Endothelial cell of hepatic sinusoid (primary cell): ENCODE data around the gene IRX3.
"Not testable (repeated sequence)": the region's sequence is repeated elsewhere in the genome, so short reads cannot be mapped to it uniquely, and the experiment has no call there.

Experiments used
- in situ Hi-C: cut with HindIII; loops from 2 replicates; pipeline ENCODE4 v1.10.0; 2017; ENCODE audit warnings: low sequenced_read_pairs

IRX3 gene

GRCh38 chr16:54281535-54282201, 4.9 kb downstream of the IRX3 start:
- in situ Hi-C loops, result loop anchor here (5.0 to 10.0 kb wide), 3 partner anchors 507 to 734 kb away; partner anchors contain the start of gene IRX5

- in situ Hi-C loops, result loop anchor here (5.0 to 10.0 kb wide), 3 partner anchors 506 to 733 kb away; partner anchors contain the start of gene IRX5
These were observed 5.8 kb downstream of the IRX3 start for GRCh38 chr16:54280751-54281150.

DNA sequence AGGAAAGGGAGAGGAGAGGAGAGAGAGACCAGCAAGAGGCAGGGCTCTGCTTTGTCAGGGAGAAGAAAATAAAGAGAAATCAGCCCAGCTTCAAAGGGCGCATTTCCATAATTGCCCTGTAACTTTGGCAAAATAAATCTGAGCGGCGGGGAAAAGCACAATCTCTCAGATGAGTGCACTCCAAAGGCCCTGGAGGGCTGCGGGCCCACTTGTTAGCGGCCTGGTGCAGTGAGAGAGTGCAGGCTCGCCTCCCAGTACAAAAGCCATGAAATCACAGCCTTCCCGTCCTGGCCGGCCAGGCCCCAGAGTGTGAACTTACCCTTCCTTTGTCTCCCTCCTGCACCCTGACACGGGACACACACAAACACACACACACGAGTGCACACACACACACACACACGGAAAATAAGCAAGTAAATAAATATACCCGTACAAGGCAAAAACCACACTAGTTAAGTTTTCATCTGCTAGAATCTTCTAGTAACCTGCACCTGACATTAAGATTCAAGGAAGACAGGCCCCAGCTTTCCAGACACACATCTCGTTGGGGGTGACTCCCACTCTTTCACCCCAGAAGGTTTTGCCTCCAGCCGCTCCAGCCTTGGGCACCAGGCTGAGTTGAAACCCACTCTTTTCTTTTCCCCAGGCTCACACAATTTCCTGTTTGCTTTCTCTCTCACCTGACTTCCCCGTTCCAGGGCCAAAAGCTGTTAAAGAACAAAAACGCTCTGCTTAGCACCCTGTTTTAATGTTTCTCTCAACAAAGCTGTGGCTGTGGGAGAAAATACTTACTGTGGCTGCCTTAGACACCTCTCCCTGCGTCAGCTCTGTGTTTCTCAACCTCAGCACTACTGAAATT, 8.5 kb downstream of the IRX3 start:
- in situ Hi-C loops, result no loop called here

- in situ Hi-C loops, result no loop called here
These were observed 10.6 kb downstream of the IRX3 start for GRCh38 chr16:54275956-54276355.

- in situ Hi-C loops, result no loop called here
These were observed 13.0 kb downstream of the IRX3 start for GRCh38 chr16:54273566-54273965.

DNA sequence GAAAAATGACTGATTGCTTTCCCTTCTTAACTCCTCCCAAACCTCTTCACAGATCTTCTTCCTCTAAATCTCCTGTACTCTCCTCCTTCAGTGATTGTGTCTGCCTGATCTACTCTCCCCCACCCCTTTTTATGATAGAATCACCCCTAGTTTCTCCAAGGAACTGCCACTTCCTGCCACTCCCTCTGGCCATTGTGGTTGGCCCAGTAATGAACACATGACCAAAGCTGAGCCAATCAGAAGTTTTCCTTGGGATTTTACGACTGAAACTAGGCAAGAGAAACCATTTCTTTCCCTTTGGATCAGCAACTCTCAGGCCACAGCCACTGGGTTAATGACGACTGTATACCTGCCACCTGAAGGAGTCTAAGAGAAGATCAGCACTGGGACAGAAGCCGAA, 15.9 kb downstream of the IRX3 start:
- in situ Hi-C loops, result no loop called here

- in situ Hi-C loops, result no loop called here
These were observed 17.1 kb downstream of the IRX3 start for GRCh38 chr16:54269461-54269860.

DNA sequence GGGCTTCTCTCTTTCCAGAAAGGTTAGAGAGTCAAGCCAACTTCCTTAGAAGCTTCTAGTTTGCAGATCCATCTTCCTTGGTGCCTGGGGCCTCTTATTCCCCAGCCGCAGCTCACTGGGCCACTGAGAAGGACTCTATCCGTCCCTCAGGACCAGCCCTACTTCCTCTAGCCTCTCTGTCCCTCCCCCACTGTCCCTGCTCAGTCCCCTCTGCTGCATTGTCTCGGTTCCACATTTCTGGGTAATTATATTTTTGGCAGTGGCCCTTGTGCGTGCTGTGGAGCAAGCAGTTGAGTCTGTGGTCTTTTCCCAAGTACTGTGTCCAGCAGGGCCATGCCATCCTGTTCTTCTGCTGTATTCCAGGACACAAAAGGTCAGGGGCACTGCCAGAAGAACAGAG, 17.8 kb downstream of the IRX3 start:
- in situ Hi-C loops, result no loop called here

DNA sequence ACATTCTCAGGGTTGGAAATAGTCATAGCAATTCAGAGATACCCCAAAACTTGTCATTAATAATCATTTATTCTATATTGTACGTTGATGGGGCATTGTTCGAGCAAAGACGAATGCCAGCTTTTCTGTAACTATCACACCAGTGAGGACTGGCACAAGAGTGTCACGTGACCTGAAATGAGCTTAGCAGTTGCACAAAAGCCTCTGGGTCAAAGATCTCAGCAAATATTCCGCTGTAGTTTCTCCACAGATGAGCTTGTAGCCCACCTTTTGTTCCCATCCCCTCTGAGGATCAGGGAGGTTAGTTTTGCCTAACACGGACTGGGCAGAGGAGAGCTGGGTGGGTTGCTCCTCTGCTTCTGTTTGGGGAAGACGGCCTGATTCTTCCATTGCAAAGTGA, 18.2 kb downstream of the IRX3 start:
- in situ Hi-C loops, result no loop called here

DNA sequence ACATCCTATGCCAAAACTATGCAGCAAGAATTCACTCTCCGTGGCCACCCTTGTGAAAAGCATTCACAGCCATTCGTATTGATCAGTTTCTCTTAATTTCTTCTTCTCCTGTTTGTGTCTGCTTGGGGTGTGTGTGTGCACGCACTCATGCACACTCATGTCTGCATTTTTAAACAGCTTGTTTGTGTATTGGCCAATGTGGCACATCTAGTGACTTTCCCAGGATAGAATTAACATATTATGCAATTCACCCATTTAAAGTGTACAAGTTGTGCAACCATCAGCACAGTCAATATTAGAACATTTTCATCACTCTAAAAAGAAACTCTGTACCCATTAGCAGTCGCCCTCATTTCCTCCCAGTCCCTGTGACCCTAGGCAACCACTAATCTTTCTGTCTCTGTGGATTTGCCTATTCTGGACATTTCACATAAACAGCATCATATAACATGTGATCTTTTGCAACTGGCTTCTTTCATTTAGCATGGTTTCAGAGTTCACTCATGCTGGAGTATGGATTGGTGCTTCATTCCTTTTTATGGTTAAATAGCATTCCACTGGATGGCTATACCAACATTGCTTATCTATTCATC, 20.1 kb downstream of the IRX3 start:
- in situ Hi-C loops, result no loop called here

- in situ Hi-C loops, result no loop called here
These were observed 20.9 kb downstream of the IRX3 start for GRCh38 chr16:54265575-54266107.

- in situ Hi-C loops, result no loop called here
These were observed 33.5 kb downstream of the IRX3 start for GRCh38 chr16:54253118-54253517.

- in situ Hi-C loops, result no loop called here
These were observed 37.5 kb downstream of the IRX3 start for GRCh38 chr16:54248863-54249710.

DNA sequence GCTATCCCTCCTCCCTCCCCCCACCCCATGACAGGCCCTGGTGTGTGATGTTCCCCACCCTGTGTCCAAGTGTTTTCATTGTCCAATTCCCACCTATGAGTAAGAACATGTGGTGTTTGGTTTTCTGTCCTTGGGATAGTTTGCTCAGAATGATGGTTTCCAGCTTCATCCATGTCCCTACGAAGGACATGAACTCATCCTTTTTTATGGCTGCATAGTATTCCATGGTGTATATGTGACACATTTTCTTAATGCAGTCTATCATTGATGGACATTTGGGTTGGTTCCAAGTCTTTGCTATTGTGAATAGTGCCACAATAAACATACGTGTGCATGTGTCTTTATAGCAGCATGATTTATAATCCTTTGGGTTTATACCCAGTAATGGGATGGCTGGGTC, 38.9 kb downstream of the IRX3 start:
- in situ Hi-C loops, result not testable (repeated sequence)

GRCh38 chr16:54246454-54246821, 40.1 kb downstream of the IRX3 start:
- in situ Hi-C loops, result no loop called here

GRCh38 chr16:54245788-54246453, 40.7 kb downstream of the IRX3 start:
- in situ Hi-C loops, result no loop called here

DNA sequence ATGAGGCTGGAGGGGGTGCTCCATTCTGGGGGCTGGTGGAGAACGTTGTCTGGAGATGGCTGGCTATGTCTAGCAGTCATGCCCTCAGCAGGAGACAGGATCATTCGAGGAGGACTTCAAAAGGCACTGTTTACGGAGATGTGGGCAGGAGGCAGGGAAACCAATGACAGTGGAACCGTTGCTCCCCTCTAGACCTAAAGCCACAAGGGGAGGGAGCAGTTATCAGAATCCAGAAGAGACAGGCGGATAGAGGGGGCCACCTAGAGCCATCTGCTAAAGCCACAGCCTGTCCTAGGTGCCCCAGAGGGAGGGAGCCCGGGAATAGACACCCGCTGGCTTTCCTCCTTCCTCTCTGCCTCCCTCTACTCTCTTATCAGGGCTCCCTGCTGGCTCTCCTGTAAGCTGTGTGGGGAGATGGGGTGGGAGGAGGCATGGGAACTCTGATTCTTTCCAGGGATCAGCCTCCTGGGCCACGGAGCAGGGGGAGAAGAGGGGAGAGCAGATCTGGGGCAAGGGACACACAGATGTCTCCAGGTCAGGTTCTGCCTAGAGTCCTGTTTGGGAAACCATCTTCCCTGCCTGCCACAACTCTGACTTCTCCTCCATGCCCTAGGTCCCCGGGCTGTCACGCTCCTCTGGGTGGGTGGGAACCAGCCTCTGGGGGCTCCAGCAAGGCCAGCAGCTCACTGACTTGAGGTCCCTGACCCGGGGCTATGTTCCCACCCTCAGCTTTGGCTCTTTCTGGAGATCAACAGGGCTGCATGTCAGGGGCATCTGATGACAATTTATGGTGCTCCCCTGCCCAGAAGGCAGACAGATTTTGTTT, 42.3 kb downstream of the IRX3 start:
- in situ Hi-C loops, result no loop called here

DNA sequence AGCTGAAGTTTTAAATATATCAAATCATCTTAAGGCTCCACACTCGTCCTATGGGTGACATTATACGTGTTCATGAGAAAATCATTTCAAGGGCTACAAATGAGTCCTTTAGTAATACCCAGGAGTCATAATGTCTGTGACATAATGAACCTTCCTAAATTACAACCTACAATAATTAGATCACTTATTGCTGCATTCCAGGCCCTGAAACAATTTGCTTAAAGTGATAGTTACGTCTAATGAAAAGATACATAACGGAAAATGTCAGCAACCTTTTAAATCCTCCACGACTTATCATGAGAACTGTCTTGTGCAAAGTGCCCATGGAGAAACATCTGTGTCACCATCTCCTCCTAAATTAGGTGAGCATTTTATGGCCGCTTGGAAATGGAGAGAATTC, 43.4 kb downstream of the IRX3 start:
- in situ Hi-C loops, result no loop called here

DNA sequence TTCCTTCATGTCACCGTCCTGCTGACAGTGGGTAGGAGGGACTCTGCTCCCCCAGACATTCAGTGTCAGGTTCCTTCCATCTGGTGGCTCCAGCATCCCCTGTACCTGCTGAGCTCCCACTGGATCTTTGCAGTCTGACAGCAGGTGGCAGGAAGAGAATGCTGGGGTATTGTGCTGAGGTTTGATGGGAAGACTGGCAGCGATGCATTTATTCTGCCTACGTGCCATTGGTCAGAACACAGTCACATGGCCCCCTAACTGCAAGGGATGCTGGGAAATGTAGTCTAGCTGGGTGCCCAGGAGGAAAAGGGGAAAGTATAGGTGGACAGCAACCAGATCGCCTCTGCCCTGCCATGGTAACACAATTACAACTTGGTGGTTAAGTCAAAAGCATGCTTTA, 44.4 kb downstream of the IRX3 start:
- in situ Hi-C loops, result no loop called here
